K562 (cell line): Measurements from ENCODE around the gene PNMA8B. TPM values are rescaled to one million over a fixed set of nuclear protein-coding genes. Genes with fewer than 3 reads are reported as not detected.
"Not testable (repeated sequence)": the region's sequence is repeated elsewhere in the genome, so short reads cannot be mapped to it uniquely, and the experiment has no call there.

Source experiments
- ATAC-seq: fragments of 200-7000 bp; cut with Tn5 transposase; 3 replicates; pipeline ENCODE4 v1.9.1; 2020; ENCODE audit warnings: moderate library complexity
- BruUV-seq: library from RNA; stranded (reverse); fragments of 400-500 nt; replicated peaks from 2 replicates; lab custom pipeline; 2021; lab: Mats Ljungman, UMichigan
- CTCF ChIA-PET: fragments of 300-600 bp; formaldehyde crosslinking; extraction: SDS; loops from one replicate; lab custom pipeline; 2021; ENCODE audit warnings: low intra/inter-chr PET ratio; lab: Yijun Ruan, JAX
- POLR2A ChIA-PET: fragments of 300-600, 350-650 bp; sonication (Branson Sonifier 250); formaldehyde crosslinking; extraction: SDS; loops from one replicate; lab custom pipeline; 2021; ENCODE audit warnings: antibody characterized with exemption, inconsistent platforms; lab: Yijun Ruan, JAX
- DNase-seq, 4 experiments: peaks; one replicate each; pipeline versions ENCODE4 v3.0.0 to v3.0.0-alpha.2; 2011 to 2018; ENCODE audit warnings: low spot score in 3 of 4, mixed read lengths in 3 of 4; ENCODE audit errors: extremely low read depth in 1 of 4
- FAIRE-seq: peaks from 2 replicates; lab custom pipeline; 2011; peaks lifted over from hg19 to GRCh38; lab: Jason Lieb, UNC
- H2AFZ ChIP-seq: 2 replicates; pipeline ENCODE4 v1.6.0; 2011; ENCODE audit warnings: low read depth, low read length, control low read depth, inconsistent platforms
- H3K27ac ChIP-seq: fragments of 200-600 bp; 3 replicates; pipeline ENCODE4 v1.8.0; 2011; ENCODE audit warnings: low read depth, mild to moderate bottlenecking, control low read depth, inconsistent platforms, low read length, moderate library complexity, mixed read lengths; ENCODE audit errors: extremely low read depth
- H3K27me3 ChIP-seq, 2 experiments: fragments of 300-600 bp in 1 of 2; 2 replicates in 1 of 2; 3 replicates in 1 of 2; pipeline versions ENCODE4 v1.6.0 to v1.8.0; 2011; ENCODE audit warnings: inconsistent platforms in 2 of 2, low read length in 2 of 2, mild to moderate bottlenecking in 1 of 2, mixed read lengths in 1 of 2, moderate library complexity in 1 of 2; ENCODE audit not compliant: control insufficient read depth in 2 of 2, insufficient read depth in 2 of 2
- H3K36me3 ChIP-seq: fragments of 300-600 bp; 3 replicates; pipeline ENCODE4 v1.8.0; 2011; ENCODE audit warnings: mild to moderate bottlenecking, low read length, inconsistent platforms; ENCODE audit not compliant: control insufficient read depth, insufficient read depth
- H3K4me1 ChIP-seq, 2 experiments: fragments of 200-600 bp in 1 of 2; replicated peaks in 1 of 2; 2 replicates in 1 of 2; 3 replicates in 1 of 2; pipeline versions ENCODE4 v1.5.1 to v1.8.0; 2011; ENCODE audit warnings: inconsistent platforms in 2 of 2, low read length in 2 of 2, mild to moderate bottlenecking in 1 of 2, mixed read lengths in 1 of 2, moderate library complexity in 1 of 2; ENCODE audit not compliant: control insufficient read depth in 2 of 2, insufficient read depth in 2 of 2
- H3K4me2 ChIP-seq: 2 replicates; pipeline ENCODE4 v1.6.1; 2011; ENCODE audit warnings: low read length, control low read depth, inconsistent platforms, mixed read lengths; ENCODE audit not compliant: insufficient read depth
- H3K4me3 ChIP-seq: fragments of 200-600 bp; sonication (generic), shearing (Covaris generic); 2 replicates; pipeline ENCODE4 v1.5.1; 2016; ENCODE audit warnings: control low read depth, inconsistent platforms
- H3K79me2 ChIP-seq: fragments of 200-600 bp; 3 replicates; pipeline ENCODE4 v1.8.0; 2011; ENCODE audit warnings: low read length, inconsistent platforms; ENCODE audit not compliant: control insufficient read depth, insufficient read depth
- H3K9ac ChIP-seq, 2 experiments: 2 replicates each; pipeline versions ENCODE4 v1.6.0 to v1.6.1; 2011; ENCODE audit warnings: low read depth in 2 of 2, low read length in 2 of 2, control low read depth in 1 of 2, inconsistent platforms in 1 of 2, mild to moderate bottlenecking in 1 of 2, mixed read lengths in 1 of 2; ENCODE audit not compliant: insufficient read depth in 1 of 2
- H3K9me1 ChIP-seq: one replicate; pipeline ENCODE4 v1.6.0; 2011; ENCODE audit warnings: inconsistent platforms, mild to moderate bottlenecking, low read length, moderate library complexity; ENCODE audit not compliant: control insufficient read depth, insufficient read depth
- H3K9me3 ChIP-seq: replicated peaks from 2 replicates; pipeline ENCODE4 v1.5.1; 2011; ENCODE audit warnings: low read depth, low read length, inconsistent platforms; ENCODE audit not compliant: control insufficient read depth, insufficient read depth
- H4K20me1 ChIP-seq: replicated peaks from 2 replicates; pipeline ENCODE4 v1.6.1; 2011; ENCODE audit warnings: low read length, inconsistent platforms, mixed read lengths; ENCODE audit not compliant: control insufficient read depth, insufficient read depth
- ZNF282 ChIP-seq: sonication (generic); formaldehyde crosslinking; IDR thresholded peaks from 2 replicates; pipeline ENCODE4 v1.8.1; 2023; ENCODE audit warnings: missing genetic modification reagents
- WGBS: fragments of 100-300 bp; shearing (Covaris generic); methylation state at CpG from one replicate; pipeline ENCODE4 v1.1.6; 2016; ENCODE audit warnings: low coverage, mixed read lengths; ENCODE audit not compliant: insufficient coverage; ENCODE audit errors: missing lambda C conversion rate; 5-methylcytosine and 5-hydroxymethylcytosine counted together
- in situ Hi-C: fragments of 300-500 bp; cut with MboI; formaldehyde crosslinking; loops from 4 replicates; pipeline ENCODE4 v1.15.0; 2018; ENCODE audit warnings: inconsistent platforms, mixed read lengths
- intact Hi-C: fragments of 100-400 bp; cut with micrococcal nuclease; formaldehyde crosslinking; loops from 2 replicates; pipeline ENCODE4 v1.14.2; 2022
- polyA plus RNA-seq, 8 experiments: library from polyadenylated mRNA; depleted of rRNA in 4 of 8; stranded (reverse) in 5 of 8; unstranded in 3 of 8; fragments of >200 nt; fragmentation: Nextera tagmentation in 2 of 8; fragmentation: Illumina TruSeq in 1 of 8; extraction: Ambion mirVana in 2 of 8; extraction: Trizol in 1 of 8; gene quantifications; 2 replicates each; pipeline versions ENCODE4 v1.2.1 to v1.2.3, GENCODE V29; 2011 to 2014; ENCODE audit warnings: inconsistent platforms in 1 of 8, missing spikeins in 1 of 8
- total RNA-seq, 7 experiments: library from RNA; depleted of rRNA in 6 of 7; stranded (reverse); fragments of >200 nt in 6 of 7; fragmentation: Illumina TruSeq in 2 of 7; extraction: Trizol in 2 of 7; gene quantifications; 2 replicates each; pipeline versions ENCODE4 v1.2.1 to v1.2.3, GENCODE V29; 2011 to 2021; ENCODE audit warnings: low replicate concordance in 1 of 7
- TF ChIP-seq, protein P1 (sequence below): sonication (generic); formaldehyde crosslinking; IDR thresholded peaks from 2 replicates; pipeline ENCODE4 v1.8.0; 2023; ENCODE audit warnings: mild to moderate bottlenecking, missing genetic modification reagents

Gene PNMA8B
- total and polyA plus RNA-seq, 9 of the 15 experiments (the other 6 are each of a cell fraction or from before 2014, with no cell fraction given) = not detected

DNA sequence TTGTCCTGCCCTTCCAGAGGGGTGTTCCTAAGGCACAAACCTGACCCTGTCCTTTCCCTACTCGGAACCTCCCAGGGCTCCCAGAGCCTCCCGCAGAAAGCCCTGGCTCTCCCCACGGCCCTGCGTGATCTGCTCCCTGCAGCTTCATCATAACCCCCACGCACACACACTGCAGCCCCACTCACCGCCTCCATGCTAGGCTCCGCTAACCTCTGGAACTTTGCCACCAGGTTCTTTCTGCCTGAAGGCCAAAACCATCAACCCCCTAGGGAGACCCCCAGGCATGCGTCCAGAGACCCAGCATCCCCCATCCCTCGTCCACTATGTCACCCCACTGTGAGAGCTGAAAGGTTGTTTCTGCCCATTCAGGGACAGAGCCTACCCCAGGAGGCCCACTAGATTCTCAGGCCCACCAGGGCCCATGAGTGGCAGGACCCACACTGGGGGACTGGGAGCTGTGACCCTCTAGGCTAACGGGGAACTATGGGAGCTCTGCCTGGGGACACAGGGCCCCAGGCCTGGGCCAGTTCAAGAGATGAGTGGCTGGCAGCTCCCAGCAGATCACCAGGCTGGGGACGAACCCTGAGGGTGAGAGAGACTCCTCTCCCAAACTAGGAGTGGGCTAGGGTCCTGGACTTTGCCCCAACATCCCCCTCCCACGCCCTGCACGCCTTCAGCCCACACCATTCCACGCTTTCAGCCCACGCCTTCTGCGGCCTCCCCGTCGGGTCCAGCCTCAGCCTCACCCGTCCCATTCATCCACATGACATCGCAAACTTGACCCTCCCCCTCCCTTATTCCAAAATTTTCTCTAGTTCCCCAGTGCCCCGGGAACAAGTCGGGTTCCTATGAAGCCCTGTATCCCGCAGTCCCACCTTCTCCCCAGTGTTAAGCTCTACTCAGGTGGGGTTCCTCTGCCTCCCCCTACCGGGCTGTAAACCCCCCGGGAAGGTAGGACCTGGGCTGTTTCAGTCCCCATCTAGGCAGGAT is 33.2 kb upstream of the PNMA8B start:
- Histone ChIP-seq H3K4me1 (peaks cover 8 to 14% of the 10 kb centered on the region in 2 experiments; a peak in 2 of 5 replicates), H3K4me3 (no peak overlapping the region), H3K36me3 (no peaks in the 10 kb centered on the region), H4K20me1 (no peaks in the 10 kb centered on the region), H3K4me2 (no peak overlapping the region), H3K79me2 (no peaks in the 10 kb centered on the region), H2AFZ (no peak overlapping the region), H3K9me1 (no peaks in the 10 kb centered on the region), H3K27me3 (peaks cover 0 to 20% of the 10 kb centered on the region in 2 experiments; a peak in 2 of 5 replicates), H3K27ac (no peak overlapping the region), H3K9me3 (no peaks in the 10 kb centered on the region; the same call in none of the 2 replicates), H3K9ac (0 out of 4 replicates have a peak overlapping the region, but pooled peaks of 1 of the 2 experiments have one; percentile 42)
- FAIRE-seq = no peak
- no peak for ATAC-seq
- no peak for DNase-seq
- BruUV-seq = no TSS peak
- ChIA-PET CTCF (interaction anchor here (0.6 to 2.1 kb wide), 8 partner anchors 13 to 225 kb away, joined by 3 to 36 read pairs (median 8); partner anchors contain the start of gene DACT3), POLR2A (interaction anchor here (0.6 to 0.7 kb wide), 2 partner anchors 380 to 478 kb away, joined by 3 read pairs; no protein-coding TSS in a partner anchor)
- 15% methylated on average over 25 of the region's 25 CpGs for WGBS
- TF ChIP-seq, protein P1, sequence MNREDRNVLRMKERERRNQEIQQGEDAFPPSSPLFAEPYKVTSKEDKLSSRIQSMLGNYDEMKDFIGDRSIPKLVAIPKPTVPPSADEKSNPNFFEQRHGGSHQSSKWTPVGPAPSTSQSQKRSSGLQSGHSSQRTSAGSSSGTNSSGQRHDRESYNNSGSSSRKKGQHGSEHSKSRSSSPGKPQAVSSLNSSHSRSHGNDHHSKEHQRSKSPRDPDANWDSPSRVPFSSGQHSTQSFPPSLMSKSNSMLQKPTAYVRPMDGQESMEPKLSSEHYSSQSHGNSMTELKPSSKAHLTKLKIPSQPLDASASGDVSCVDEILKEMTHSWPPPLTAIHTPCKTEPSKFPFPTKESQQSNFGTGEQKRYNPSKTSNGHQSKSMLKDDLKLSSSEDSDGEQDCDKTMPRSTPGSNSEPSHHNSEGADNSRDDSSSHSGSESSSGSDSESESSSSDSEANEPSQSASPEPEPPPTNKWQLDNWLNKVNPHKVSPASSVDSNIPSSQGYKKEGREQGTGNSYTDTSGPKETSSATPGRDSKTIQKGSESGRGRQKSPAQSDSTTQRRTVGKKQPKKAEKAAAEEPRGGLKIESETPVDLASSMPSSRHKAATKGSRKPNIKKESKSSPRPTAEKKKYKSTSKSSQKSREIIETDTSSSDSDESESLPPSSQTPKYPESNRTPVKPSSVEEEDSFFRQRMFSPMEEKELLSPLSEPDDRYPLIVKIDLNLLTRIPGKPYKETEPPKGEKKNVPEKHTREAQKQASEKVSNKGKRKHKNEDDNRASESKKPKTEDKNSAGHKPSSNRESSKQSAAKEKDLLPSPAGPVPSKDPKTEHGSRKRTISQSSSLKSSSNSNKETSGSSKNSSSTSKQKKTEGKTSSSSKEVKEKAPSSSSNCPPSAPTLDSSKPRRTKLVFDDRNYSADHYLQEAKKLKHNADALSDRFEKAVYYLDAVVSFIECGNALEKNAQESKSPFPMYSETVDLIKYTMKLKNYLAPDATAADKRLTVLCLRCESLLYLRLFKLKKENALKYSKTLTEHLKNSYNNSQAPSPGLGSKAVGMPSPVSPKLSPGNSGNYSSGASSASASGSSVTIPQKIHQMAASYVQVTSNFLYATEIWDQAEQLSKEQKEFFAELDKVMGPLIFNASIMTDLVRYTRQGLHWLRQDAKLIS (CRISPR knock-in tag) = 0 out of 2 replicates have a peak, but pooled peaks have one; percentile 0
- TF ChIP-seq ZNF282 (CRISPR knock-in tag) = no peak
- intact Hi-C loops = loop anchor here (1.0 kb wide), 2 partner anchors 13 to 133 kb away; no protein-coding TSS in a partner anchor
- in situ Hi-C loops = no loop called here

DNA sequence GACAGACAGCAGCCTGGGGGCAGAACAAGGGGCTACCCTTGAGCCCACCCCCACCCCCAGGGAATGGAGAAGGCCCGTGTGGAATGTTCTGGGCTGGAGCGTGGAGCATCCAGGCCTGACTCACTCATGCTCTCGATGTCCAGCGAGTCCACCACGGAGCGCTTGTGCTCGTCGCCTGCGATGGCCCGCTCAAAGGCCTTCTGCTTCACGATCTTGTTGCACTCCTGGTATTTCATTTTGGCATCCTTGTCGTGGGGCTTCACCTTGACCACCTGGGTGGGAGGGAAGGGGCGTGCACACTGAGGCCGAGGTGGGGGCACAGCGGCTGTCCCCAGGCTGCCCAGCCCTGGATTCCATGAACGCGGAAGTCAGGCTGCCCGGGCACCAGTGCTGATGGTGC is 31.1 kb upstream of the PNMA8B start:
- H3K27me3 ChIP-seq, ATAC-seq, H3K27ac ChIP-seq, DNase-seq, BruUV-seq, H4K20me1 ChIP-seq, FAIRE-seq, H3K9me1 ChIP-seq, in situ Hi-C loops, H2AFZ ChIP-seq, H3K36me3 ChIP-seq, H3K79me2 ChIP-seq, H3K9me3 ChIP-seq, H3K9ac ChIP-seq, H3K4me2 ChIP-seq, CTCF ChIA-PET, intact Hi-C loops, POLR2A ChIA-PET, H3K4me3 ChIP-seq: not testable (repeated sequence)
- 62% methylated on average over 7 of the region's 18 CpGs for WGBS
- peaks cover 8 to 14% of the 10 kb centered on the region in 2 experiments; a peak in 2 of 5 replicates for H3K4me1 ChIP-seq
